Esophagus muscularis mucosa (tissue), 3 donors: ENCODE data around the gene EYA2.

Source experiments
- CTCF ChIP-seq, 3 experiments: fragments of 200-600 bp in 2 of 3; fragments of 450-650 bp in 1 of 3; sonication (generic) in 2 of 3; IDR thresholded peaks; one replicate each; pipeline ENCODE4 v1.5.1; 2017 to 2019; ENCODE audit warnings: antibody characterized with exemption in 3 of 3, mild to moderate bottlenecking in 2 of 3, moderate library complexity in 1 of 3
- POLR2A ChIP-seq: fragments of 450-650 bp; IDR thresholded peaks from one replicate; pipeline ENCODE4 v1.6.1; 2017; ENCODE audit warnings: antibody characterized with exemption, moderate library complexity, mild to moderate bottlenecking, low read depth
- POLR2AphosphoS5 ChIP-seq, 2 donors: sonication (generic); formaldehyde crosslinking; IDR thresholded peaks; one replicate each; pipeline ENCODE4 v1.6.1; 2017; ENCODE audit warnings: antibody characterized with exemption in 2 of 2

DNA sequence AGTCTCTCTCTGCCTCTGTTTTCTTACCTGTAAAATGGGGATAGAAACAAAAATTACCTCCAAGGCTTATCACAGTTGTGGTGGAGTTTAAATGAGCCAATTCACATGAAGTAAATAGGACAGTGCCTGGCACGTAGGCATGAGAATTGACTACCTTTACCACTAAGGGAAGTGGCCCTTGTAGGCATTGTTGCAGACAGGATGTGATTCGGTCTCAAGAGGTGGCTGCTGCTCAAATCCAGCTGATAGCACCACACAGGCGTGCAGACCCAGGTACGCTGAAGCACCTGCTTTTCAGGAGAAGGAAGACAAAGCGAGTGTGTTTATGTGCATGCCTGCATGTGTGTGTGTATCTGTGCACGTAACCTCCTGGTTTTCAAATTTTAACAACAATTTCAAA, 108.6 kb downstream of the EYA2 start:
- no peak for TF ChIP-seq CTCF (IDR thresholded peaks at IDR 0.05)
- TF ChIP-seq POLR2A: no peak
- TF ChIP-seq POLR2AphosphoS5 (IDR thresholded peaks at IDR 0.05): no peak
